Lung (tissue), 12 donors: ENCODE results near the gene KRT78. TPM values are rescaled to one million over a fixed set of nuclear protein-coding genes. Genes with fewer than 3 reads are reported as not detected.

Experiments used
- ATAC-seq: fragments of 200-7000 bp; cut with Tn5 transposase; one replicate; pipeline ENCODE4 v1.9.1; 2020; ENCODE audit warnings: moderate number of reproducible peaks; ENCODE audit not compliant: insufficient read depth, low FRiP score
- DNase-seq, 3 donors: peaks; one replicate each; pipeline ENCODE4 v3.0.0-alpha.2; 2013 to 2017
- H3K27ac ChIP-seq, 2 donors: one replicate each; pipeline ENCODE4 v1.5.1; 2013; ENCODE audit warnings: mild to moderate bottlenecking in 2 of 2, moderate library complexity in 2 of 2, control low read depth in 1 of 2, inconsistent platforms in 1 of 2, low read depth in 1 of 2, low read length in 1 of 2
- H3K27me3 ChIP-seq, 3 donors: one replicate each; pipeline ENCODE4 v1.5.1; 2013; ENCODE audit warnings: low read length in 2 of 3; ENCODE audit not compliant: control insufficient read depth in 3 of 3, insufficient read depth in 3 of 3
- H3K36me3 ChIP-seq, 4 donors: one replicate each; pipeline ENCODE4 v1.5.1; 2013; ENCODE audit warnings: low read length in 4 of 4, mild to moderate bottlenecking in 1 of 4, moderate library complexity in 1 of 4; ENCODE audit not compliant: control insufficient read depth in 4 of 4, insufficient read depth in 4 of 4
- H3K4me1 ChIP-seq, 5 donors: one replicate each; pipeline ENCODE4 v1.5.1; 2013; ENCODE audit warnings: low read length in 5 of 5, mild to moderate bottlenecking in 2 of 5, moderate library complexity in 1 of 5; ENCODE audit not compliant: control insufficient read depth in 5 of 5, insufficient read depth in 5 of 5
- H3K4me3 ChIP-seq: one replicate; pipeline ENCODE4 v1.5.1; 2013; ENCODE audit warnings: mild to moderate bottlenecking, control low read depth, moderate library complexity
- H3K9ac ChIP-seq, 2 donors: one replicate each; pipeline ENCODE4 v1.5.1; 2013; ENCODE audit warnings: low read length in 2 of 2, control low read depth in 1 of 2; ENCODE audit not compliant: insufficient read depth in 1 of 2
- H3K9me3 ChIP-seq, 4 donors: one replicate each; pipeline ENCODE4 v1.5.1; 2013; ENCODE audit warnings: low read length in 3 of 4, mild to moderate bottlenecking in 1 of 4, moderate library complexity in 1 of 4; ENCODE audit not compliant: control insufficient read depth in 4 of 4, insufficient read depth in 3 of 4
- WGBS, 2 donors: extraction: QIAGEN DNeasy Blood & Tissue Kit; methylation state at CpG; one replicate each; pipeline ENCODE4 v1.1.7; 2013; 5-methylcytosine and 5-hydroxymethylcytosine counted together
- polyA plus RNA-seq, 2 donors: library from polyadenylated mRNA; stranded (reverse); fragments of 200-250 nt; gene quantifications; one replicate each; pipeline ENCODE4 v1.2.1, GENCODE V29; 2013
- total RNA-seq, 2 donors: library from RNA; depleted of rRNA in 1 of 2; stranded (reverse); fragments of >200 nt in 1 of 2; gene quantifications; one replicate each; pipeline ENCODE4 v1.2.1, GENCODE V29; 2014 to 2021
- TF ChIP-seq, protein P1 (sequence below): IDR thresholded peaks from 2 replicates; pipeline ENCODE4 v1.5.1; 2012; ENCODE audit warnings: mild to moderate bottlenecking; ENCODE audit errors: control extremely low read depth, extremely low read depth
- donor health status: control.
- donor health status: control.
- donor health status: Bipolar disorder and iron deficiency.
- donor health status: healthy.
- donor health status: DM: yes; HTN: yes; CAD: no.

KRT78 gene
- total and polyA plus RNA-seq, 4 donors = 0.02 to 0.65 TPM; not detected in 2

DNA sequence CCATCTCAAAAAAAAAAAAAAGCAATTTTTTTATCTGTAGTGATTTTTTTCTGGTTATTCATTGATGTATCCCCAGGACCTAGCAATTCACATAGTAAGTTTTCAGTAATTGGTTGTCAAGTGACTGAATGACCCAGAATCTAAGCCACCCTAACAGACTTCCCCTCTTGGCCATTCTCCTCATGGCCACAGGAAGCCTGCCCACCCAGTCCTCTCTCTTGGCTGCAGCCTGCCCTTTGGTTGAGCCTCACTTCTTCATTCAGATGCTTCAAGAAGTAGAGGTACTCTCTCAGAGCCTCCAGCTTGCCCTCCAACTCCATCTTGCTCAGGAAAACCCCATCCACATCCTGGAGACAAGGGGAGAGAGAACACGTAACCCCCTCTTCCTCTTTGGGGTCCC lies 2.8 kb downstream of the KRT78 start:
- no peak for DNase-seq
- Histone ChIP-seq H3K36me3 (no peaks in the 10 kb centered on the region), H3K4me3 (no peak overlapping the region), H3K9me3 (no peaks in the 10 kb centered on the region), H3K4me1 (peaks cover 0 to 5% (median 0%) of the 10 kb centered on the region in 5 donors), H3K27me3 (peaks cover 0 to 8% (median under 1%) of the 10 kb centered on the region in 3 donors), H3K27ac (no peak overlapping the region), H3K9ac (no peak overlapping the region)
- no peak for ATAC-seq
- TF ChIP-seq, protein P1, sequence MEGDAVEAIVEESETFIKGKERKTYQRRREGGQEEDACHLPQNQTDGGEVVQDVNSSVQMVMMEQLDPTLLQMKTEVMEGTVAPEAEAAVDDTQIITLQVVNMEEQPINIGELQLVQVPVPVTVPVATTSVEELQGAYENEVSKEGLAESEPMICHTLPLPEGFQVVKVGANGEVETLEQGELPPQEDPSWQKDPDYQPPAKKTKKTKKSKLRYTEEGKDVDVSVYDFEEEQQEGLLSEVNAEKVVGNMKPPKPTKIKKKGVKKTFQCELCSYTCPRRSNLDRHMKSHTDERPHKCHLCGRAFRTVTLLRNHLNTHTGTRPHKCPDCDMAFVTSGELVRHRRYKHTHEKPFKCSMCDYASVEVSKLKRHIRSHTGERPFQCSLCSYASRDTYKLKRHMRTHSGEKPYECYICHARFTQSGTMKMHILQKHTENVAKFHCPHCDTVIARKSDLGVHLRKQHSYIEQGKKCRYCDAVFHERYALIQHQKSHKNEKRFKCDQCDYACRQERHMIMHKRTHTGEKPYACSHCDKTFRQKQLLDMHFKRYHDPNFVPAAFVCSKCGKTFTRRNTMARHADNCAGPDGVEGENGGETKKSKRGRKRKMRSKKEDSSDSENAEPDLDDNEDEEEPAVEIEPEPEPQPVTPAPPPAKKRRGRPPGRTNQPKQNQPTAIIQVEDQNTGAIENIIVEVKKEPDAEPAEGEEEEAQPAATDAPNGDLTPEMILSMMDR = no peak
- WGBS, 2 donors = 50 to 74% methylated on average over 1 of the region's 1 CpG

DNA sequence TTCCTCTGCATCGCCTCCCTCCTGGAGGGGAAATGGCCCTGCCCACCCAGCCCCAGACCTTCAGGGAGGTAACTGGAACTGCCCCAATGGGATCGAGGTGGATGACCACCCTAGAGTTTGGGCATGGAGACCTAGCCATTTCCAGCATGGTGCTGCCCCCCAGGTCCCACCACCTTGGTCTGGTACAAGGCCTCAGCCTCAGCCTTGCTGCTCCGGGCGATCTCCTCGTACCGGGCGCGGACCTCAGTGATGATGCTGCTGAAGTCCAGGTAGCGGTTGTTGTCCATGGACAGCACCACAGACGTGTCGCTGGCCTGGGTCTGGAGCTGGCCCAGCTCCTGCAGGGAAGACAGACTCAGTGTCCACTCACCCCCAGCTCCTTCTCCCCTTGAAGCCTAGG lies 4.4 kb downstream of the KRT78 start:
- no peaks in the 10 kb centered on the region for H3K36me3 ChIP-seq
- no peak for ATAC-seq
- TF ChIP-seq, protein P1 = no peak
- no peak overlapping the region for H3K27ac ChIP-seq
- WGBS, 2 donors = 94 to 98% methylated on average over 11 of the region's 11 CpGs
- H3K27me3 ChIP-seq = peaks cover 0 to 14% (median 0%) of the 10 kb centered on the region in 3 donors
- no peak overlapping the region for H3K9ac ChIP-seq
- H3K9me3 ChIP-seq = no peaks in the 10 kb centered on the region
- H3K4me3 ChIP-seq = no peak overlapping the region
- DNase-seq = no peak
- peaks cover 0 to 5% (median 0%) of the 10 kb centered on the region in 5 donors for H3K4me1 ChIP-seq

DNA sequence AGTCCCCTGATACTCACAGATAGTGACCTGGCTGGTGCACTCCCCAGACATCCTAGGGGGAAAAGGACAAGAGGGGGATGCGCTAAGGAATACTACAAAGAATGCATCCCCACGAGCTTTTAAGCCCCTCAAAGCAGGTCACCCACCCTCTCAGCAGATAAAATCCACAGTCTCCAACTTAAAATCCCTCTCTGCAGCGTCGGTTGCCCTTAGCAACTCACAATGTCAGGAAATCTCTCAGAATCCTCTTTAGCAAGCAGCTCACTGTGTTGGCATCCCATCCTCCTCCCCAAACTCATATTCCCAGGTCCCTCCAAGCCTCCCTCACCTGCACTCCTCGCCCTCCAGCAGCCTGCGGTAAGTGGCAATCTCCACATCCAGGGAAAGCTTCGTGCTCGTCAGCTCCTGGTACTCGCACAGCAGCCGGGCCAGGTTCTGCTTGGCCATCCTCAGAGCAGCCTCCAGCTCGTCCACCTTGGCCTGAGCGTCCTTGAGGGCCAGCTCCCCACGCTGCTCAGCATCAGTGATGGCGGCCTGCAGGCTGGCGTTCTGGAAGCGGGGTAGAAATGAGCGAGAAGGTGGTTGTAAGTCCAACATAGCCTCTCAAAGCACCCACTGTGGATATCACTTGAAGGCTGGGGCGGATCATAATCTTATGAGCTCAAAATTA lies 9.2 kb downstream of the KRT78 start:
- Histone ChIP-seq H3K27me3 (peaks cover 0 to 26% (median 0%) of the 10 kb centered on the region in 3 donors), H3K9ac (no peak overlapping the region), H3K36me3 (no peaks in the 10 kb centered on the region), H3K4me3 (no peak overlapping the region), H3K27ac (no peak overlapping the region), H3K4me1 (no peaks in the 10 kb centered on the region), H3K9me3 (no peaks in the 10 kb centered on the region)
- 80 to 90% methylated on average over 18 of the region's 18 CpGs for WGBS, 2 donors
- TF ChIP-seq, protein P1 = no peak
- no peak for DNase-seq
- ATAC-seq = no peak
